ENCODE data around the gene ATP6V1D. TPM values are rescaled to one million over a fixed set of nuclear protein-coding genes. Genes with fewer than 3 reads are reported as not detected.

ATP6V1D gene
- total RNA-seq, 1 donor from 2014 or later: 84.6 TPM

Other genes starting within 250 kb of the ATP6V1D start
- not detected in 2 replicates for gene GARIN2, start 170.4 kb downstream of the ATP6V1D start, total RNA-seq
- gene PALS1, start 118.4 kb downstream of the ATP6V1D start, total RNA-seq: 34.2 and 40.2 TPM in 2 replicates
- 281 and 287 TPM in 2 replicates for gene EIF2S1, start 524 bp upstream of the ATP6V1D start, total RNA-seq
- gene PLEK2, start 52.4 kb upstream of the ATP6V1D start, total RNA-seq: 1.4 TPM in 2 replicates
- 1.1 and 1.4 TPM in 2 replicates for gene TMEM229B, start 128.9 kb upstream of the ATP6V1D start, total RNA-seq
- gene PLEKHH1, start 173.5 kb upstream of the ATP6V1D start, total RNA-seq: 0.09 and 1.0 TPM in 2 replicates
- 10.9 and 11.7 TPM in 2 replicates for gene PIGH, start 240.5 kb upstream of the ATP6V1D start, total RNA-seq

Data from dermis blood vessel endothelial cell (primary cell).